Transverse colon (tissue), 3 donors: ENCODE data around the gene BCORL1.

ENCODE experiments used
- POLR2A ChIP-seq: fragments of 450-650 bp; IDR thresholded peaks from one replicate; pipeline ENCODE4 v1.6.1; 2016; ENCODE audit warnings: antibody characterized with exemption, mild to moderate bottlenecking, moderate library complexity
- TF ChIP-seq, protein P1 (sequence below), 5 experiments: fragments of 200-600 bp in 3 of 5; fragments of 450-650 bp in 2 of 5; sonication (generic) in 3 of 5; IDR thresholded peaks; 1 replicate in 2 of 5; 2 replicates in 3 of 5; pipeline ENCODE4 v1.5.1; 2016 to 2017; ENCODE audit warnings: antibody characterized with exemption in 5 of 5, inconsistent platforms in 3 of 5, mild to moderate bottlenecking in 2 of 5, moderate library complexity in 1 of 5

DNA sequence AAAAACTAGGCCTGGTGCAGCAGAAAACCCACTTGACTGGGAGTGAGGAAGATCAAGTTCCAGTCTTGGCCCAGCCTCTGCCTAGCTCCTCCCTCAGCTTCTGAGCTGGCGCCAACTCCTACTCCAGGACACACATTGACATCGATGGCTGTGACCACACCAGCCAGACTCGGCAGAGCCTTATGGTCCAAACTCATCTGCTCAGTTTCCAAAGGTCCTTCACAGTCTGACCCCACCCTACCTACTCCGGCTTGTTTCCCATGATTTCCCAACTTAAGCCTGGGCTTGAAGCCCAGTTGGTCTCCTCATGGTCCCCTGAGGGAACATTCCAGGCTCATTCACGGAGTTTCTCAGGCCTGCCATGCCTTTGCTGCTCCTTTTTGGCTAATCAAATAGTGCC, 117.7 kb downstream of the BCORL1 start:
- no peak for TF ChIP-seq POLR2A
- TF ChIP-seq, protein P1, sequence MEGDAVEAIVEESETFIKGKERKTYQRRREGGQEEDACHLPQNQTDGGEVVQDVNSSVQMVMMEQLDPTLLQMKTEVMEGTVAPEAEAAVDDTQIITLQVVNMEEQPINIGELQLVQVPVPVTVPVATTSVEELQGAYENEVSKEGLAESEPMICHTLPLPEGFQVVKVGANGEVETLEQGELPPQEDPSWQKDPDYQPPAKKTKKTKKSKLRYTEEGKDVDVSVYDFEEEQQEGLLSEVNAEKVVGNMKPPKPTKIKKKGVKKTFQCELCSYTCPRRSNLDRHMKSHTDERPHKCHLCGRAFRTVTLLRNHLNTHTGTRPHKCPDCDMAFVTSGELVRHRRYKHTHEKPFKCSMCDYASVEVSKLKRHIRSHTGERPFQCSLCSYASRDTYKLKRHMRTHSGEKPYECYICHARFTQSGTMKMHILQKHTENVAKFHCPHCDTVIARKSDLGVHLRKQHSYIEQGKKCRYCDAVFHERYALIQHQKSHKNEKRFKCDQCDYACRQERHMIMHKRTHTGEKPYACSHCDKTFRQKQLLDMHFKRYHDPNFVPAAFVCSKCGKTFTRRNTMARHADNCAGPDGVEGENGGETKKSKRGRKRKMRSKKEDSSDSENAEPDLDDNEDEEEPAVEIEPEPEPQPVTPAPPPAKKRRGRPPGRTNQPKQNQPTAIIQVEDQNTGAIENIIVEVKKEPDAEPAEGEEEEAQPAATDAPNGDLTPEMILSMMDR (IDR thresholded peaks at IDR 0.05): no peak
